Mesothelial cell of epicardium (in vitro differentiated cells): ENCODE measurements around the gene PRDM2. TPM values are rescaled to one million over a fixed set of nuclear protein-coding genes. Genes with fewer than 3 reads are reported as not detected.
A peak's percentile ranks its signal among the peaks of the same experiment; 100 is the strongest.

Source experiments
- DNase-seq, 2 experiments: peaks; one replicate each; pipeline ENCODE4 v3.0.0; 2021; ENCODE audit warnings: low spot score in 2 of 2; ENCODE audit not compliant: unreplicated experiment in 2 of 2
- H3K27ac Mint-ChIP-seq: 2 replicates; pipeline ENCODE4 v1.8.0; 2021; ENCODE audit warnings: mixed read lengths
- H3K27me3 Mint-ChIP-seq: 2 replicates; pipeline ENCODE4 v1.8.0; 2021; ENCODE audit warnings: low read depth, mixed read lengths
- H3K36me3 Mint-ChIP-seq: 2 replicates; pipeline ENCODE4 v1.8.0; 2021; ENCODE audit warnings: mixed read lengths
- H3K4me1 Mint-ChIP-seq: 2 replicates; pipeline ENCODE4 v1.8.0; 2021; ENCODE audit warnings: mixed read lengths
- H3K4me3 Mint-ChIP-seq: 2 replicates; pipeline ENCODE4 v1.8.0; 2021; ENCODE audit warnings: mild to moderate bottlenecking, moderate library complexity, mixed read lengths
- H3K9me3 Mint-ChIP-seq: 2 replicates; pipeline ENCODE4 v1.8.0; 2021; ENCODE audit warnings: mixed read lengths
- total RNA-seq: library from RNA; stranded (reverse); gene quantifications from 3 replicates; pipeline ENCODE4 v1.2.1, GENCODE V29; 2021
- TF ChIP-seq, protein P1 (sequence below): fragments of 200-600 bp; sonication (generic); IDR thresholded peaks from one replicate; pipeline ENCODE4 v1.5.0; 2021; ENCODE audit warnings: antibody characterized with exemption; ENCODE audit not compliant: unreplicated experiment

The PRDM2 gene
- total RNA-seq, 1 donor from 2014 or later: 61.6 TPM

DNA sequence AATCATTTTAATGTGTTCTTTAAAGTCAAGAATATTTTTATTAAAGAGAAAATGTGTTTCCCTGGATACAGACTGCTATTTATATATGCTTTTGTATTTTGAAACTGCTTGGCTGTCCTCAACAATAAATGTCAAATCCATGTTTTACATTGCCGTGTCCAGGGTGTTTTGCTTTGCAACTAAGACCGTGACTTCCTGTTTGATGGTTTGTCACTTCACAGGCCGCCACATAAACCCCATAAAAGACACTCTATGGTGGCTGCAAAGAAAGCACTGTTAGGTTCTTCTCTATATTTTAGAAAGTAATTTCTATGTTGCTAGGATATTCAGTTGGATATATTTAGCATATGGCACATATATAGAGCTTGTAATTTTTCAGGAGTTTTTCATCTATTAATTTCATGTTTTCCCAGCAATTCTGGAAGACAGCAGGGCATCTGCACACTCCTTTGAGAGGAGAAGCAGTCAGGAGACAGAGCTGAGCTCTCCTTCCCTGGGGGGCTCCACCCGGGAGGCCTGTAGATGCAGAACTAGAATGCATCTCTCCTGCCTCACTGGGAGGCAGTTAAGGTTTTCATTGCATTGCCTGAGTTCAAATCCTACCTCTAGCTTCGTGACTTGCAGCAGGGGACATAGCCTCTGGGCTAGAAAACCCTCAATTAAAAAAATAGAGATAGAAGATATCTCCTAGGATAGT, 33.1 kb downstream of the PRDM2 start:
- TF ChIP-seq, protein P1, sequence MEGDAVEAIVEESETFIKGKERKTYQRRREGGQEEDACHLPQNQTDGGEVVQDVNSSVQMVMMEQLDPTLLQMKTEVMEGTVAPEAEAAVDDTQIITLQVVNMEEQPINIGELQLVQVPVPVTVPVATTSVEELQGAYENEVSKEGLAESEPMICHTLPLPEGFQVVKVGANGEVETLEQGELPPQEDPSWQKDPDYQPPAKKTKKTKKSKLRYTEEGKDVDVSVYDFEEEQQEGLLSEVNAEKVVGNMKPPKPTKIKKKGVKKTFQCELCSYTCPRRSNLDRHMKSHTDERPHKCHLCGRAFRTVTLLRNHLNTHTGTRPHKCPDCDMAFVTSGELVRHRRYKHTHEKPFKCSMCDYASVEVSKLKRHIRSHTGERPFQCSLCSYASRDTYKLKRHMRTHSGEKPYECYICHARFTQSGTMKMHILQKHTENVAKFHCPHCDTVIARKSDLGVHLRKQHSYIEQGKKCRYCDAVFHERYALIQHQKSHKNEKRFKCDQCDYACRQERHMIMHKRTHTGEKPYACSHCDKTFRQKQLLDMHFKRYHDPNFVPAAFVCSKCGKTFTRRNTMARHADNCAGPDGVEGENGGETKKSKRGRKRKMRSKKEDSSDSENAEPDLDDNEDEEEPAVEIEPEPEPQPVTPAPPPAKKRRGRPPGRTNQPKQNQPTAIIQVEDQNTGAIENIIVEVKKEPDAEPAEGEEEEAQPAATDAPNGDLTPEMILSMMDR: no peak
- H3K9me3 Mint-ChIP-seq: no peaks in the 10 kb centered on the region
- no peaks in the 10 kb centered on the region for H3K36me3 Mint-ChIP-seq
- no peak overlapping the region for H3K4me3 Mint-ChIP-seq
- no peak overlapping the region for H3K27ac Mint-ChIP-seq
- peaks cover 17% of the 10 kb centered on the region for H3K4me1 Mint-ChIP-seq
- DNase-seq: no peak
- H3K27me3 Mint-ChIP-seq: no peaks in the 10 kb centered on the region

- no peak overlapping the region for H3K27ac Mint-ChIP-seq
Observed at GRCh38 chr1:13733711-13734110, 33.7 kb downstream of the PRDM2 start.

DNA sequence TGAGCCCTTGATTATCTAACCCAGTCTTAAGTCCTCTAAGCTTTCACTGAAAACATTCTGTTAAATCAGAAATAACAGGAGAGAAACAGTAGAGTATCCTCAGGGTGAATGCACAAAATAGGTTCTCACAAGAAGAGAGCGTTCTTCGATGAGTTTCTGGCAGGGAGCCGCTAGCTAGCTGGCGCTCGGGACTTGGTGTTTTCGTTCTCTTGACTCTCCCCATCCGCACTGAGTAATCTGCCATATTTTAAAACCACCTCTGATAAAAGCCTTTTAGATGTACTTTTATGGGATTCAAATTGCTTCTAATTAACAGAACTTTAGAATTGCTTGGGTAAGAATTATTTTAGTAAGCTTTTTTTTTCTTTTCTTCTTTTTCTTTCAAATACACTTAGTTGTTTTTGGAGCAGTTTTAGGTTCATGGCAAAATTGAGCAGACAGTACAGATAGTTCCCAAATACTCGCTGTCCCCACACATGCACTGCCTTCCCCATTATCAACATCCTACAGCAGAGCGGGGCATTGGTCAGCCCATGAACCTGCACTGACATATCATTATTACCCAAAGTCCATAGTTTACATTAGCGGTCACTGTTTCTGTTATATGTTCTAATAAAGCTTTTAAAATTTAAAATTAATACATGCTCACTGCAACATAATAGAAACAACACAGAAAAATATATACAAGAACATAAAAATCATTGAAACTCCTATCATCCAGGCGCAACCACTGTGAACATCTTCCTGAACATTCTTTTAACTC, 35.4 kb downstream of the PRDM2 start:
- Mint-ChIP-seq H3K27ac (no peak overlapping the region), H3K4me1 (peaks cover 4% of the 10 kb centered on the region), H3K27me3 (no peaks in the 10 kb centered on the region), H3K36me3 (no peaks in the 10 kb centered on the region), H3K4me3 (no peak overlapping the region), H3K9me3 (no peaks in the 10 kb centered on the region)
- TF ChIP-seq, protein P1: no peak
- no peak for DNase-seq

More at GRCh38 chr1:13733711-13734110, 33.7 kb downstream of the PRDM2 start:
- Mint-ChIP-seq H3K4me3 (no peak overlapping the region), H3K9me3 (no peaks in the 10 kb centered on the region), H3K4me1 (peaks cover 11% of the 10 kb centered on the region), H3K36me3 (no peaks in the 10 kb centered on the region), H3K27me3 (no peaks in the 10 kb centered on the region)
- no peak for DNase-seq
- TF ChIP-seq, protein P1: no peak

DNA sequence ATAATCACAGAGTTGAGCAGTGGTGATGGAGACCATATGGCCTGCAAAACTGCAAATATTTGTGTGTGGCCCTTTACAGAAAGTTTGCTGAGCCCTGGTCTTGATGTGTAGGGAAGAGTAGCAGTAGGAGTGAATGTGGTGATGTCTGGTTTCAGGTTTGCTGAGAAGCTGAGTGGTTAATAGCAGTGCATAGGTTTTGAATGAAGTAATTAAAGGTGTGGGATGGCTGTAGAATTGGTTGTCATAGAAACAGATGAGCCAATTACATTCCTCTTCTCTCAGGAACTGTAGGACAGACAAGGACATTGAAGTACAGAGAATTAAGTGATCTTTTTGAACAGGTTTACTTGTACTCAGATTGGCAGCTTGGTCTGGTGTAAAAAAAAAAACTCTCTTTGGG, 37.4 kb downstream of the PRDM2 start:
- TF ChIP-seq, protein P1: no peak
- Mint-ChIP-seq H3K36me3 (no peaks in the 10 kb centered on the region), H3K27ac (peak overlapping the region; percentile 55), H3K4me1 (peaks cover 4% of the 10 kb centered on the region), H3K4me3 (no peak overlapping the region), H3K27me3 (no peaks in the 10 kb centered on the region), H3K9me3 (no peaks in the 10 kb centered on the region)
- no peak for DNase-seq

GRCh38 chr1:13746342-13746741, 46.4 kb downstream of the PRDM2 start:
- TF ChIP-seq, protein P1: no peak
- Mint-ChIP-seq H3K9me3 (no peaks in the 10 kb centered on the region), H3K4me3 (no peak overlapping the region), H3K36me3 (peaks cover 17% of the 10 kb centered on the region), H3K27me3 (no peaks in the 10 kb centered on the region), H3K27ac (no peak overlapping the region), H3K4me1 (peaks cover 19% of the 10 kb centered on the region)
- DNase-seq: no peak
